Measurements from ENCODE around the gene GRID2IP. TPM values are rescaled to one million over a fixed set of nuclear protein-coding genes. Genes with fewer than 3 reads are reported as not detected.

The GRID2IP gene
- total and polyA plus RNA-seq, 2 of the 13 experiments (the other 11 are each of a cell fraction or from before 2014, with no cell fraction given) = 0.03 TPM; not detected in 1

DNA sequence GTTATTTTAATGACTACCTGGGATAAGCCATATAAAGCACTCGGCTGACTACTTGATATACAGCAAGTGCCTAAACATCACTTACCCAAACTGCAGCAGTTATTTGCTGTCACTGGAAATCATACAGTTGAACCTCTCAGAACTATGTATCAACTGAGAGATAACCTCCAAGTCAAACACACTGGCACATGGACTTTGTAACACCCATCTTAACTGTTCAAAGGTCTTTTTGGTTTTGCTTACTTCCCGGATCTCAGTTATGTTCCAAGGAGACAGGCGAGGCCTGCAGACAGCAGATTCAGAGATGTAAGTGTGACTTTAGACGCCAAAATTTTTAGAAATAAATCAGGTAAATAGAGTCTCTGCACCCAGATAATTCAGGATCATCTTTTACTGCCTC, 69.0 kb downstream of the GRID2IP start (continued):
- TF ChIP-seq, protein P1, sequence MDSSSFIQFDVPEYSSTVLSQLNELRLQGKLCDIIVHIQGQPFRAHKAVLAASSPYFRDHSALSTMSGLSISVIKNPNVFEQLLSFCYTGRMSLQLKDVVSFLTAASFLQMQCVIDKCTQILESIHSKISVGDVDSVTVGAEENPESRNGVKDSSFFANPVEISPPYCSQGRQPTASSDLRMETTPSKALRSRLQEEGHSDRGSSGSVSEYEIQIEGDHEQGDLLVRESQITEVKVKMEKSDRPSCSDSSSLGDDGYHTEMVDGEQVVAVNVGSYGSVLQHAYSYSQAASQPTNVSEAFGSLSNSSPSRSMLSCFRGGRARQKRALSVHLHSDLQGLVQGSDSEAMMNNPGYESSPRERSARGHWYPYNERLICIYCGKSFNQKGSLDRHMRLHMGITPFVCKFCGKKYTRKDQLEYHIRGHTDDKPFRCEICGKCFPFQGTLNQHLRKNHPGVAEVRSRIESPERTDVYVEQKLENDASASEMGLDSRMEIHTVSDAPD (CRISPR knock-in tag; IDR thresholded peaks at IDR 0.05) = no peak
- peak in 1 of 2 experiments; percentile 67; a peak in 2 of 4 replicates for TF ChIP-seq EP300 (IDR thresholded peaks at IDR 0.05; ENCODE audit: low read depth in 2 of 2, low read length in 2 of 2)
- no peak for TF ChIP-seq EP300 (CRISPR knock-in tag; IDR thresholded peaks at IDR 0.05; ENCODE audit: borderline replicate concordance)
- TF ChIP-seq ZNF253 (CRISPR knock-in tag; IDR thresholded peaks at IDR 0.05; ENCODE audit: borderline replicate concordance) = no peak
- TF ChIP-seq POLR2AphosphoS5 (IDR thresholded peaks at IDR 0.05; ENCODE audit: low read depth, low read length) = peak; percentile 39; the same call in 1 of the 2 replicates
- TF ChIP-seq KDM4B (CRISPR knock-in tag; IDR thresholded peaks at IDR 0.05) = peak; percentile 23; the same call in 1 of the 2 replicates
- no peak for TF ChIP-seq ZNF557 (CRISPR knock-in tag; IDR thresholded peaks at IDR 0.05)
- TF ChIP-seq, protein P2, sequence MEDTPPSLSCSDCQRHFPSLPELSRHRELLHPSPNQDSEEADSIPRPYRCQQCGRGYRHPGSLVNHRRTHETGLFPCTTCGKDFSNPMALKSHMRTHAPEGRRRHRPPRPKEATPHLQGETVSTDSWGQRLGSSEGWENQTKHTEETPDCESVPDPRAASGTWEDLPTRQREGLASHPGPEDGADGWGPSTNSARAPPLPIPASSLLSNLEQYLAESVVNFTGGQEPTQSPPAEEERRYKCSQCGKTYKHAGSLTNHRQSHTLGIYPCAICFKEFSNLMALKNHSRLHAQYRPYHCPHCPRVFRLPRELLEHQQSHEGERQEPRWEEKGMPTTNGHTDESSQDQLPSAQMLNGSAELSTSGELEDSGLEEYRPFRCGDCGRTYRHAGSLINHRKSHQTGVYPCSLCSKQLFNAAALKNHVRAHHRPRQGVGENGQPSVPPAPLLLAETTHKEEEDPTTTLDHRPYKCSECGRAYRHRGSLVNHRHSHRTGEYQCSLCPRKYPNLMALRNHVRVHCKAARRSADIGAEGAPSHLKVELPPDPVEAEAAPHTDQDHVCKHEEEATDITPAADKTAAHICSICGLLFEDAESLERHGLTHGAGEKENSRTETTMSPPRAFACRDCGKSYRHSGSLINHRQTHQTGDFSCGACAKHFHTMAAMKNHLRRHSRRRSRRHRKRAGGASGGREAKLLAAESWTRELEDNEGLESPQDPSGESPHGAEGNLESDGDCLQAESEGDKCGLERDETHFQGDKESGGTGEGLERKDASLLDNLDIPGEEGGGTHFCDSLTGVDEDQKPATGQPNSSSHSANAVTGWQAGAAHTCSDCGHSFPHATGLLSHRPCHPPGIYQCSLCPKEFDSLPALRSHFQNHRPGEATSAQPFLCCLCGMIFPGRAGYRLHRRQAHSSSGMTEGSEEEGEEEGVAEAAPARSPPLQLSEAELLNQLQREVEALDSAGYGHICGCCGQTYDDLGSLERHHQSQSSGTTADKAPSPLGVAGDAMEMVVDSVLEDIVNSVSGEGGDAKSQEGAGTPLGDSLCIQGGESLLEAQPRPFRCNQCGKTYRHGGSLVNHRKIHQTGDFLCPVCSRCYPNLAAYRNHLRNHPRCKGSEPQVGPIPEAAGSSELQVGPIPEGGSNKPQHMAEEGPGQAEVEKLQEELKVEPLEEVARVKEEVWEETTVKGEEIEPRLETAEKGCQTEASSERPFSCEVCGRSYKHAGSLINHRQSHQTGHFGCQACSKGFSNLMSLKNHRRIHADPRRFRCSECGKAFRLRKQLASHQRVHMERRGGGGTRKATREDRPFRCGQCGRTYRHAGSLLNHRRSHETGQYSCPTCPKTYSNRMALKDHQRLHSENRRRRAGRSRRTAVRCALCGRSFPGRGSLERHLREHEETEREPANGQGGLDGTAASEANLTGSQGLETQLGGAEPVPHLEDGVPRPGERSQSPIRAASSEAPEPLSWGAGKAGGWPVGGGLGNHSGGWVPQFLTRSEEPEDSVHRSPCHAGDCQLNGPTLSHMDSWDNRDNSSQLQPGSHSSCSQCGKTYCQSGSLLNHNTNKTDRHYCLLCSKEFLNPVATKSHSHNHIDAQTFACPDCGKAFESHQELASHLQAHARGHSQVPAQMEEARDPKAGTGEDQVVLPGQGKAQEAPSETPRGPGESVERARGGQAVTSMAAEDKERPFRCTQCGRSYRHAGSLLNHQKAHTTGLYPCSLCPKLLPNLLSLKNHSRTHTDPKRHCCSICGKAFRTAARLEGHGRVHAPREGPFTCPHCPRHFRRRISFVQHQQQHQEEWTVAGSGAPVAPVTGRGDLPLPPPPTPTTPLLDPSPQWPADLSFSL (CRISPR knock-in tag; IDR thresholded peaks at IDR 0.05) = no peak
- TF ChIP-seq GZF1 (CRISPR knock-in tag; IDR thresholded peaks at IDR 0.05) = no peak
- no peak for TF ChIP-seq IRF2 (CRISPR knock-in tag; IDR thresholded peaks at IDR 0.05)
- TF ChIP-seq, protein P3, sequence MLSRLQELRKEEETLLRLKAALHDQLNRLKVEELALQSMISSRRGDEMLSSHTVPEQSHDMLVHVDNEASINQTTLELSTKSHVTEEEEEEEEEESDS (CRISPR knock-in tag; IDR thresholded peaks at IDR 0.05; ENCODE audit: borderline replicate concordance) = no peak
- TF ChIP-seq STAG1 (CRISPR knock-in tag; IDR thresholded peaks at IDR 0.05) = no peak
- TF ChIP-seq ZNF678 (CRISPR knock-in tag; IDR thresholded peaks at IDR 0.05) = no peak
- no peak for TF ChIP-seq ZMAT3 (CRISPR knock-in tag; conservative IDR thresholded peaks at IDR 0.05)
- TF ChIP-seq ZNF564 (CRISPR knock-in tag; IDR thresholded peaks at IDR 0.05) = no peak
- TF ChIP-seq, protein P4, sequence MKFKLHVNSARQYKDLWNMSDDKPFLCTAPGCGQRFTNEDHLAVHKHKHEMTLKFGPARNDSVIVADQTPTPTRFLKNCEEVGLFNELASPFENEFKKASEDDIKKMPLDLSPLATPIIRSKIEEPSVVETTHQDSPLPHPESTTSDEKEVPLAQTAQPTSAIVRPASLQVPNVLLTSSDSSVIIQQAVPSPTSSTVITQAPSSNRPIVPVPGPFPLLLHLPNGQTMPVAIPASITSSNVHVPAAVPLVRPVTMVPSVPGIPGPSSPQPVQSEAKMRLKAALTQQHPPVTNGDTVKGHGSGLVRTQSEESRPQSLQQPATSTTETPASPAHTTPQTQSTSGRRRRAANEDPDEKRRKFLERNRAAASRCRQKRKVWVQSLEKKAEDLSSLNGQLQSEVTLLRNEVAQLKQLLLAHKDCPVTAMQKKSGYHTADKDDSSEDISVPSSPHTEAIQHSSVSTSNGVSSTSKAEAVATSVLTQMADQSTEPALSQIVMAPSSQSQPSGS (CRISPR knock-in tag; IDR thresholded peaks at IDR 0.05) = peak; percentile 37; the same call in 1 of the 2 replicates
- TF ChIP-seq PHF5A (CRISPR knock-in tag; IDR thresholded peaks at IDR 0.05; ENCODE audit: low read depth, unreplicated experiment) = peak; percentile 34
- no peak for TF ChIP-seq ZNF7 (CRISPR knock-in tag; IDR thresholded peaks at IDR 0.05)
- TF ChIP-seq HNF4G (IDR thresholded peaks at IDR 0.05; ENCODE audit: borderline replicate concordance, low read depth, low read length) = peak; percentile 93
- TF ChIP-seq HNF4G (CRISPR knock-in tag; IDR thresholded peaks at IDR 0.05; ENCODE audit: borderline replicate concordance, low read depth) = peak; percentile 69; the same call in 1 of the 2 replicates
- TF ChIP-seq, protein P5, sequence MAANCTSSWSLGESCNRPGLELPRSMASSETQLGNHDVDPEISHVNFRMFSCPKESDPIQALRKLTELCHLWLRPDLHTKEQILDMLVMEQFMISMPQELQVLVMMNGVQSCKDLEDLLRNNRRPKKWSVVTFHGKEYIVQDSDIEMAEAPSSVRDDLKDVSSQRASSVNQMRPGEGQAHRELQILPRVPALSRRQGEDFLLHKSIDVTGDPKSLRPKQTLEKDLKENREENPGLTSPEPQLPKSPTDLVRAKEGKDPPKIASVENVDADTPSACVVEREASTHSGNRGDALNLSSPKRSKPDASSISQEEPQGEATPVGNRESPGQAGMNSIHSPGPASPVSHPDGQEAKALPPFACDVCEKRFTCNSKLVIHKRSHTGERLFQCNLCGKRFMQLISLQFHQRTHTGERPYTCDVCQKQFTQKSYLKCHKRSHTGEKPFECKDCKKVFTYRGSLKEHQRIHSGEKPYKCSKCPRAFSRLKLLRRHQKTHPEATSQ (CRISPR knock-in tag; IDR thresholded peaks at IDR 0.05; ENCODE audit: borderline replicate concordance) = no peak
